ENCODE results near the gene FFAR3.

FFAR3 gene

GRCh38 chr19:35329323-35329722 is 28.9 kb upstream of the FFAR3 start:
- no peak overlapping the region for H3K4me3 ChIP-seq (replicated peaks; ENCODE audit: low read depth, low read length)
- no peak for TF ChIP-seq CTCF (IDR thresholded peaks at IDR 0.05; ENCODE audit: low read depth, low read length, missing control alignments)
- no peak for DNase-seq (ENCODE audit: extremely low read depth, low read depth)

- no peak for DNase-seq (ENCODE audit: extremely low read depth, low read depth)
- no peak for TF ChIP-seq CTCF (IDR thresholded peaks at IDR 0.05; ENCODE audit: low read depth, low read length, missing control alignments)
- H3K4me3 ChIP-seq (replicated peaks; ENCODE audit: low read depth, low read length): no peak overlapping the region
Measured at GRCh38 chr19:35330475-35330874, 27.8 kb upstream of the FFAR3 start.

GRCh38 chr19:35331551-35332214 is 26.6 kb upstream of the FFAR3 start:
- DNase-seq (ENCODE audit: extremely low read depth, low read depth): no peak
- TF ChIP-seq CTCF (IDR thresholded peaks at IDR 0.05; ENCODE audit: low read depth, low read length, missing control alignments): no peak
- H3K4me3 ChIP-seq (replicated peaks; ENCODE audit: low read depth, low read length): no peak overlapping the region

- H3K4me3 ChIP-seq (replicated peaks; ENCODE audit: low read depth, low read length): no peak overlapping the region
- TF ChIP-seq CTCF (IDR thresholded peaks at IDR 0.05; ENCODE audit: low read depth, low read length, missing control alignments): no peak
- no peak for DNase-seq (ENCODE audit: extremely low read depth, low read depth)
Measured at GRCh38 chr19:35332817-35333216, 25.4 kb upstream of the FFAR3 start.

- H3K4me3 ChIP-seq (replicated peaks; ENCODE audit: low read depth, low read length): no peak overlapping the region
- no peak for TF ChIP-seq CTCF (IDR thresholded peaks at IDR 0.05; ENCODE audit: low read depth, low read length, missing control alignments)
- no peak for DNase-seq (ENCODE audit: extremely low read depth, low read depth)
Measured at GRCh38 chr19:35334144-35334753, 24.0 kb upstream of the FFAR3 start.

GRCh38 chr19:35336166-35336955 is 21.9 kb upstream of the FFAR3 start:
- no peak for DNase-seq (ENCODE audit: extremely low read depth, low read depth)
- no peak overlapping the region for H3K4me3 ChIP-seq (replicated peaks; ENCODE audit: low read depth, low read length)
- TF ChIP-seq CTCF (IDR thresholded peaks at IDR 0.05; ENCODE audit: low read depth, low read length, missing control alignments): no peak

All from HFF-Myc (cell line).